SJSA1 (cell line): ENCODE results near the gene OXT. TPM values are rescaled to one million over a fixed set of nuclear protein-coding genes. Genes with fewer than 3 reads are reported as not detected.
"Not testable (repeated sequence)": the region's sequence is repeated elsewhere in the genome, so short reads cannot be mapped to it uniquely, and the experiment has no call there.

Source experiments
- DNase-seq, 2 experiments: peaks; one replicate each; pipeline ENCODE4 v3.0.0-alpha.2; 2015 to 2020; ENCODE audit warnings: low spot score in 2 of 2, low read depth in 1 of 2
- H3K27ac ChIP-seq: fragments of 250-450 bp; sonication (Bioruptor Pico); 2 replicates; pipeline ENCODE4 v1.5.1; 2020; ENCODE audit warnings: mild to moderate bottlenecking, moderate library complexity
- H3K27me3 ChIP-seq: fragments of 250-450 bp; sonication (Bioruptor Pico); replicated peaks from 2 replicates; pipeline ENCODE4 v1.5.1; 2020; ENCODE audit warnings: mild to moderate bottlenecking, moderate library complexity
- H3K36me3 ChIP-seq: fragments of 250-450 bp; sonication (Bioruptor Pico); 2 replicates; pipeline ENCODE4 v1.5.1; 2020; ENCODE audit warnings: mild to moderate bottlenecking
- H3K4me1 ChIP-seq: fragments of 250-450 bp; sonication (Bioruptor Pico); replicated peaks from 2 replicates; pipeline ENCODE4 v1.6.1; 2021; ENCODE audit warnings: mild to moderate bottlenecking
- H3K4me3 ChIP-seq: fragments of 250-450 bp; sonication (Bioruptor Pico); 2 replicates; pipeline ENCODE4 v1.5.1; 2020; ENCODE audit warnings: mild to moderate bottlenecking
- H3K9me3 ChIP-seq: fragments of 250-450 bp; sonication (Bioruptor Pico); replicated peaks from 2 replicates; pipeline ENCODE4 v1.5.1; 2020; ENCODE audit warnings: mild to moderate bottlenecking
- total RNA-seq: library from RNA; depleted of rRNA; stranded (reverse); fragments of >200 nt; shearing (Covaris generic); gene quantifications from 2 replicates; pipeline ENCODE4 v1.2.3, GENCODE V29; 2014

The OXT gene
- total RNA-seq, 1 experiment from 2014 or later: not detected

DNA sequence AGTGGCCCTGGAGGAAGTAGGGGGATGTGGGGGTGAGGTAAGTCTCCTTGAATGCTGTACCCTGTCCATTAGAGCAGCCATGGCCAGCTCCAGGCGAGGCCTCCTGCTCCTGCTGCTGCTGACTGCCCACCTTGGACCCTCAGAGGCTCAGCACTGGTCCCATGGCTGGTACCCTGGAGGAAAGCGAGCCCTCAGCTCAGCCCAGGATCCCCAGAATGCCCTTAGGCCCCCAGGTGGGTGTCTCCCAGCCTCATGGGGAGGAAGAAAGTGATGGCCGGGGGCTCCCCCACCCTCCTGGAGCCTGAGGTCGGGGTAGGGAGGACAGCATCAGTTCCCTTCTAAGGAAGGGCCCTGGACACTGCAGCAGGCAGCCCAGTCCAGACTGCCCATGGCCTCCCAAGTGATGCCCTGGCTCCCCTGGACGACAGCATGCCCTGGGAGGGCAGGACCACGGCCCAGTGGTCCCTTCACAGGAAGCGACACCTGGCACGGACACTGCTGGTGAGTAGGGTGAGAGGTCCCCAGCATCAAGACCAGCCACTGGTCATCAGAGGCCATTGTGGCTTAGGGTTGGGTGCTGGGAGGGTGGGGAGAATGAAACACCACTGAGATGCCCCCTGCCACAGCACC, 27.0 kb upstream of the OXT start:
- H3K4me3 ChIP-seq: no peak overlapping the region
- no peaks in the 10 kb centered on the region for H3K9me3 ChIP-seq
- H3K36me3 ChIP-seq: peaks cover 44% of the 10 kb centered on the region
- H3K4me1 ChIP-seq: peaks cover 12% of the 10 kb centered on the region
- H3K27ac ChIP-seq: no peak overlapping the region; the same call in 1 of the 2 replicates
- H3K27me3 ChIP-seq: no peaks in the 10 kb centered on the region
- DNase-seq: no peak

DNA sequence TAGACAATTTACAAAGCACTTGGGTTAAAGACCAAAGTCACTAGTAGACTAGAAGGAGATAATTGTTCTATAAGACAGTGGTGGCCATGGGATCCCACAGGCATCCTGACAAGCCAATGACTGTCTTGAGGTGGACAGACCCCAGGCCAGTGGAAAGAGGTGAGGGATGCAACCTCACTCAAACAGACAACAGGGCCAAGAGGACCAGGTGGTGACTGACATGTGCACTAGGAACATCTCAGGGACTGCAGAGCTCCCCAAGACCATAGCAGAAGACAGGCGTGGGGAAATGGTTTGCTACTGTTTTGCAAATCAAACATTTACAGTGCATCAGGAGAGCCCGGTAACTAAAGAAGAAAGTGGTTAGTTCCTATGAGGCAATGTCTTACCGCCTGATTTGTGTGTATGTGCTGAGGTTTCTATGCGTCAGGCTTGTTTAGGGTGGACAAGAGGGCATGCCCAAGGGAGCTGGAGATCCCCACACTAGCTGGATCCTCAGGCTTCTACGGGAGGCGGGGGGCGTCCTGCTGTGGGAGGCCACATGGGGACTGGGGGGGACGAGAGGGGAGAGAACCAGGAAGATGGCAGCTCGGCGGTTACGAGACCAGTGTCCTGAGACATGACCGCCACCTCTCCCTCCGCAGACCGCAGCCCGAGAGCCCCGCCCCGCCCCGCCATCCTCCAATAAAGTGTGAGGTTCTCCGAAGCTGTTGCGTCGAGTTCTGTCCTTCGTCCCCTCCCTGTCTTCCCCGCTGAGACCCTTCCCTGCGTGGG, 26.2 kb upstream of the OXT start:
- no peaks in the 10 kb centered on the region for H3K27me3 ChIP-seq
- DNase-seq: peak; percentile 81 to 89
- H3K4me3 ChIP-seq: peak overlapping the region; percentile 88
- H3K27ac ChIP-seq: peak overlapping the region; percentile 77
- H3K4me1 ChIP-seq: peaks cover 12% of the 10 kb centered on the region
- H3K36me3 ChIP-seq: peaks cover 41% of the 10 kb centered on the region
- H3K9me3 ChIP-seq: no peaks in the 10 kb centered on the region

DNA sequence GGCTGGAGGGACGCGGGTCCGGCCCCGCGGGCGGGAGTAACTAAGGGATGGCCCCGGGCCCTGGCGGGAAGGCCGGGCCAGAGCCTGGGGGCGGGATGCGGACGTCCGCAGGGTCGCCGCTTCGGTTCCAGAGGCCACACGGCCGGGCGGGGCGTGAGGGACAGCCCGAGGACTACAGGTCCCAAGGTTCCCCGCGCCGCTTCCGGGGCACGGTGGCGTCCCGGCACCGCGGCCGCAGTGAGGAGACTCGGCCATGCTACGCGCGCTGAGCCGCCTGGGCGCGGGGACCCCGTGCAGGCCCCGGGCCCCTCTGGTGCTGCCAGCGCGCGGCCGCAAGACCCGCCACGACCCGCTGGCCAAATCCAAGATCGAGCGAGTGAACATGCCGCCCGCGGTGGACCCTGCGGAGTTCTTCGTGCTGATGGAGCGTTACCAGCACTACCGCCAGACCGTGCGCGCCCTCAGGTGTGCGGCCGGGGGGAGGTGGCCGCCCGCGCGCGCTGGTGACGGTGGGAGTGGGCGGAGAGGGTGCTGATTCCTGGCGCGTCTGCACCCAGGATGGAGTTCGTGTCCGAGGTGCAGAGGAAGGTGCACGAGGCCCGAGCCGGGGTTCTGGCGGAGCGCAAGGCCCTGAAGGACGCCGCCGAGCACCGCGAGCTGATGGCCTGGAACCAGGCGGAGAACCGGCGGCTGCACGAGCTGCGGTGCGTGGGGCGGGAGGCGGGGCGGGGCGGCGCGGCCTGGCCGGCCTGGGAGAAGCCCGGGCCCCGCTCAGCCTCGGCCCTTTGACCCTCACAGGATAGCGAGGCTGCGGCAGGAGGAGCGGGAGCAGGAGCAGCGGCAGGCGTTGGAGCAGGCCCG, 25.4 kb upstream of the OXT start, which contains the start of gene MRPS26:
TSS of gene MRPS26 (plus strand) at position 237 of the 861 bp plus-strand sequence. CDS start at position 254, 17 bp downstream.
- H3K4me3 ChIP-seq: peak within 1 kb of the TSS; percentile 88
- peaks cover 38% of the 10 kb centered on the region for H3K36me3 ChIP-seq
- DNase-seq: peak; percentile 89 to 92
- peaks cover 12% of the 10 kb centered on the region for H3K4me1 ChIP-seq
- peak within 1 kb of the TSS; percentile 77 for H3K27ac ChIP-seq
- no peaks in the 10 kb centered on the region for H3K27me3 ChIP-seq
- no peaks in the 10 kb centered on the region for H3K9me3 ChIP-seq

DNA sequence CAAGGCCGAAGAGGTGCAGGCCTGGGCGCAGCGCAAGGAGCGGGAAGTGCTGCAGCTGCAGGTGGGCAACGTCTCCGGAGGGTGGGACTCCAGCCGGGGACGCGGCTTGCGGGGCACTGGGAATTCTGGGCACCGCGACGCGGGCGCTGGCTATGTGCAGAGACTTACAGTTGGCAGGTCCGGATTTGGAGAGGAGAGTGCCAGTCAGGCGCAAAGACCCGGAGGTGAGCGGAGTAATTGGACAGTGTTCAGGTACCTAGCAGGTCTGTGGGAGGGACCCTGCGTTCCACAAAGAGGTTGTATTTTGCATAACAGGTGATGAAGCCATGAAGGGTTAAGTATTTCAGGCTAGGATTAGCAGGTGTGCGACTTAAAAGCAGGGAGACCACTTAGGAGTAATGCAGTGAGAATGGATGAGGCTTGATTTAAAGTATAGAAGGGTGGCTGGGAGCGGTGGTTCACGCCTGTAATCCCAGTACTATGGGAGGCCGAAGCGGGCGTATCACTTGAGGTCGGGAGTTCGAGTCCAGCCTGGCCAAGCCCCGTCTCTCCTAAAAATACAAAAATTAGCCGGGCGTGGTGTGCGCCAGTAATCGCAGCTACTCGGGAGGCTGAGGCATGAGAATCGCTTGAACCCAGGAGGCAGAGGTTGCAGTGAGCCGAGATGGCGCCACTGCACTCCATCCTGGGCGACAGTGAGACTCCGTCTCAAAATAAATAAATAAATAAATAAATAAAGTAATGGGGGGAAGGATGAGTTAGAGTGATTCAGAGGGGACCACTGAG, 24.6 kb upstream of the OXT start:
- peak overlapping the region; percentile 88 for H3K4me3 ChIP-seq
- peaks cover 34% of the 10 kb centered on the region for H3K36me3 ChIP-seq
- DNase-seq: no peak
- peaks cover 12% of the 10 kb centered on the region for H3K4me1 ChIP-seq
- no peak overlapping the region for H3K27ac ChIP-seq
- no peaks in the 10 kb centered on the region for H3K9me3 ChIP-seq
- H3K27me3 ChIP-seq: no peaks in the 10 kb centered on the region

- H3K4me1 ChIP-seq: peaks cover 12% of the 10 kb centered on the region
- peaks cover 33% of the 10 kb centered on the region for H3K36me3 ChIP-seq
- no peaks in the 10 kb centered on the region for H3K9me3 ChIP-seq
- H3K27me3 ChIP-seq: no peaks in the 10 kb centered on the region
- H3K27ac ChIP-seq: no peak overlapping the region
- no peak for DNase-seq
- no peak overlapping the region for H3K4me3 ChIP-seq
Observed at GRCh38 chr20:3047486-3048419, 23.7 kb upstream of the OXT start.

- Histone ChIP-seq H3K27ac (no peak overlapping the region), H3K9me3 (no peaks in the 10 kb centered on the region), H3K36me3 (peaks cover 24% of the 10 kb centered on the region), H3K27me3 (no peaks in the 10 kb centered on the region), H3K4me3 (no peak overlapping the region), H3K4me1 (peaks cover 6% of the 10 kb centered on the region)
- DNase-seq: no peak
Observed at GRCh38 chr20:3051385-3052019, 19.9 kb upstream of the OXT start.

DNA sequence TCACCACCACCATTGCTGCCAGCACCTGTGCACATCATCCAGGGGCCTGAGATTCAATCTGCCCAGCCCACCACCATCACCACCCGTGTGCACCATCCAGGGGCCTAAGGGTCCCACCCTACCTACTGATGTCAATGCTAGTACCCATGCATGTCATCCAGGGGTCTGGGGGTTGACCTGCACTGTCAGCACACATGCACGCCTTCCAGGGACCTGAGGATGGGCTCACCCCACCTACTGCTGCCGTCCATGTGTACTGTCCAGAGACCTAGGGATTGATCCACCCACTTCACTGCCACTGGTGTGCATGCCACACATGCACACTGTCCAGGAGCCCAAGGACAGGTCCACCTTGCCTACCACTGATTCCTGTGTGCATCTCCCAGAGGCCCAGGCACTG, 11.9 kb upstream of the OXT start:
- no peak for DNase-seq
- Histone ChIP-seq H3K4me1 (no peaks in the 10 kb centered on the region), H3K9me3 (no peaks in the 10 kb centered on the region), H3K36me3 (no peaks in the 10 kb centered on the region), H3K27ac (no peak overlapping the region), H3K27me3 (no peaks in the 10 kb centered on the region; the same call in 1 of the 2 replicates), H3K4me3 (no peak overlapping the region)

GRCh38 chr20:3064119-3064518, 7.3 kb upstream of the OXT start:
- not testable (repeated sequence) for H3K4me1 ChIP-seq, DNase-seq, H3K27me3 ChIP-seq, H3K9me3 ChIP-seq, H3K27ac ChIP-seq, H3K4me3 ChIP-seq, H3K36me3 ChIP-seq

DNA sequence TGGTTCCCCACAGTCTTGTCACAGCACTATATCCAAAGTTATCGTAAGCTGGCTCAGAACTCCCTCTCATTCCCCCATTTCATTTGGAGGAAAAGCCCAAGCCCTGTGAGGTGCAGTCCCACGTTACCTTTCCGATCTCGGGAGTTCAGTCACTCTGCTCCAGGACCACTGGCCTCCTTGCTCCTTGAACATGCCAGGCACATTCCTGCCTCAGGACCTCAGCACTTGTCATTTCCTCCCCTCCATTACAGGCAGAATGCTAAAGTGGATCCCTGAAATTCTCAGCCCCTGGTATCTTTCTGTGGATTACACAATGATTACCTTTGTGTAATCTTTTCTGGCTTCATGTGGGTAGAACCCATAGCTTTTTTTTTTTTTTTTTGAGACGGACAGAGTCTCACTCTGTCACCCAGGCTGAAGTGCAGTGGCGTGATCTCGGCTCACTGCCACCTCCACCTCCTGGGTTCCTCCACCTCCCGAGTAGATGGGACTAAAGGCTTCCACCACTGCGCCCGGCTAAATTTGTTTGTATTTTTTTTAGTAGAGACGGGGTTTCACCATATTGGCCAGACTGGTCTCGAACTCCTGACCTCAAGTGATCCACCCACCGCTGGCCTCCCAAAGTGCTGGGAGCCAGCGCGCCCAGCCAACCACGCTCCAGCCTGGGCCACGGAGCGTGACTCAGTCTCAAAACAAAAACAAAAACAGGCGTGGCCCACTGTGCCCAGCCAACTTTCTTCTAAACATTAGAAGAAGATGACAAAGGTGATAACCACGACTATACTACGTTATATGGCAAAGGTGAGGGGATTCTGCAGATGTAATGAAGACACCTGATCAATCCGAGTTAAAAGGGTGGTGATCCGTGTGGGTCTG, 4.0 kb upstream of the OXT start:
- Histone ChIP-seq H3K27ac (no peak overlapping the region), H3K9me3 (no peaks in the 10 kb centered on the region), H3K4me1 (no peaks in the 10 kb centered on the region; the same call in 1 of the 2 replicates), H3K36me3 (no peaks in the 10 kb centered on the region), H3K27me3 (0 out of 2 replicates have a peak, but pooled peaks cover 7% of the 10 kb centered on the region), H3K4me3 (no peak overlapping the region)
- DNase-seq: no peak

- no peak overlapping the region for H3K4me3 ChIP-seq
- no peaks in the 10 kb centered on the region for H3K9me3 ChIP-seq
- 0 out of 2 replicates have a peak, but pooled peaks cover 7% of the 10 kb centered on the region for H3K27me3 ChIP-seq
- no peaks in the 10 kb centered on the region; the same call in 1 of the 2 replicates for H3K4me1 ChIP-seq
- no peak overlapping the region for H3K27ac ChIP-seq
- no peak for DNase-seq
- H3K36me3 ChIP-seq: no peaks in the 10 kb centered on the region
Observed at GRCh38 chr20:3068075-3068474, 3.3 kb upstream of the OXT start.
